Measurements from ENCODE around the gene EFCAB13. TPM values are rescaled to one million over a fixed set of nuclear protein-coding genes. Genes with fewer than 3 reads are reported as not detected.
"Not testable (repeated sequence)": the region's sequence is repeated elsewhere in the genome, so short reads cannot be mapped to it uniquely, and the experiment has no call there.

Gene EFCAB13
- total and polyA plus RNA-seq, 4 donors, result 0.80 to 2.9 (median 2.3) TPM

- peaks cover 0 to 2% (median 0%) of the 10 kb centered on the region in 4 donors for H3K9me3 ChIP-seq (ENCODE audit: control insufficient read depth in 4 of 4, low read length in 3 of 4)
- no peaks in the 10 kb centered on the region for H3K4me1 ChIP-seq (ENCODE audit: control insufficient read depth in 4 of 4, insufficient read depth in 4 of 4, low read length in 3 of 4)
- H3K36me3 ChIP-seq (ENCODE audit: control insufficient read depth in 4 of 4, insufficient read depth in 3 of 4, low read depth in 1 of 4, low read length in 3 of 4), result peaks cover 0 to 5% (median 0%) of the 10 kb centered on the region in 4 donors
- H3K4me3 ChIP-seq (ENCODE audit: low read depth in 1 of 3, low read length in 3 of 3), result no peak overlapping the region
- H3K27ac ChIP-seq (ENCODE audit: low read depth in 1 of 2, low read length in 2 of 2), result no peak overlapping the region
- H3K27me3 ChIP-seq (ENCODE audit: control insufficient read depth in 4 of 4, insufficient read depth in 4 of 4, low read length in 3 of 4), result no peaks in the 10 kb centered on the region
- DNase-seq (ENCODE audit: low spot score), result no peak
- no peak for TF ChIP-seq HNF4G (IDR thresholded peaks at IDR 0.05)
- no peak for TF ChIP-seq GABPA (IDR thresholded peaks at IDR 0.05 in 1 of 2, conservative IDR thresholded peaks at IDR 0.05 in 1 of 2)
- TF ChIP-seq RXRA (IDR thresholded peaks at IDR 0.05), result no peak
- TF ChIP-seq RAD21 (IDR thresholded peaks at IDR 0.05), result no peak
- TF ChIP-seq, protein P1, sequence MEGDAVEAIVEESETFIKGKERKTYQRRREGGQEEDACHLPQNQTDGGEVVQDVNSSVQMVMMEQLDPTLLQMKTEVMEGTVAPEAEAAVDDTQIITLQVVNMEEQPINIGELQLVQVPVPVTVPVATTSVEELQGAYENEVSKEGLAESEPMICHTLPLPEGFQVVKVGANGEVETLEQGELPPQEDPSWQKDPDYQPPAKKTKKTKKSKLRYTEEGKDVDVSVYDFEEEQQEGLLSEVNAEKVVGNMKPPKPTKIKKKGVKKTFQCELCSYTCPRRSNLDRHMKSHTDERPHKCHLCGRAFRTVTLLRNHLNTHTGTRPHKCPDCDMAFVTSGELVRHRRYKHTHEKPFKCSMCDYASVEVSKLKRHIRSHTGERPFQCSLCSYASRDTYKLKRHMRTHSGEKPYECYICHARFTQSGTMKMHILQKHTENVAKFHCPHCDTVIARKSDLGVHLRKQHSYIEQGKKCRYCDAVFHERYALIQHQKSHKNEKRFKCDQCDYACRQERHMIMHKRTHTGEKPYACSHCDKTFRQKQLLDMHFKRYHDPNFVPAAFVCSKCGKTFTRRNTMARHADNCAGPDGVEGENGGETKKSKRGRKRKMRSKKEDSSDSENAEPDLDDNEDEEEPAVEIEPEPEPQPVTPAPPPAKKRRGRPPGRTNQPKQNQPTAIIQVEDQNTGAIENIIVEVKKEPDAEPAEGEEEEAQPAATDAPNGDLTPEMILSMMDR (IDR thresholded peaks at IDR 0.05; ENCODE audit: low read depth, low read length, missing input control), result no peak
- no peak for TF ChIP-seq JUND (IDR thresholded peaks at IDR 0.05)
- no peak for TF ChIP-seq TAF1 (conservative IDR thresholded peaks at IDR 0.05)
- no peak overlapping the region for H3K9ac ChIP-seq (ENCODE audit: low read depth in 1 of 2, low read length in 2 of 2)
- 82% methylated on average over 3 of the region's 3 CpGs for WGBS
Observed at GRCh38 chr17:47368262-47368661, 44.5 kb downstream of the EFCAB13 start.

DNA sequence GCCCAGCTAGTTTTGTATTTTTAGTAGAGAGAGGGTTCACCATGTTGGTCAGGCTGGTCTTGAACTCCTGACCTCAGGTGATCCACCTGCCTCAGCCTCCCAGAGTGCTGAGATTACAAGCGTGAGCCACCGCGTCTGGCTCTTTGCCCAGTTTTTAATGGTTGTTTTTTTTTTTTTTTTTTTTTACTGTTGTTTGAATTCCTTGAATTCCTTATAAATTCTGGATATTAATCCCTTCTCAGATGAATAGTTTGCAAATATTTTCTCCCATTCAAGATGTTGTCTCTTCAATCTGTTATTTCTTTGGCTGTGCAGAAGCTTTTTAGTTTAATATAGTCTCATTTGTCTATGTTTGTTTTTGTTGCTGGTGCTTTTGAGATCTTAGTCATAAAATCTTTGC, 47.1 kb downstream of the EFCAB13 start:
- H3K27me3 ChIP-seq (ENCODE audit: control insufficient read depth in 4 of 4, insufficient read depth in 4 of 4, low read length in 3 of 4); H3K9me3 ChIP-seq (ENCODE audit: control insufficient read depth in 4 of 4, low read length in 3 of 4); H3K4me3 ChIP-seq (ENCODE audit: low read depth in 1 of 3, low read length in 3 of 3); H3K27ac ChIP-seq (ENCODE audit: low read depth in 1 of 2, low read length in 2 of 2); H3K36me3 ChIP-seq (ENCODE audit: control insufficient read depth in 4 of 4, insufficient read depth in 3 of 4, low read depth in 1 of 4, low read length in 3 of 4); H3K4me1 ChIP-seq (ENCODE audit: control insufficient read depth in 4 of 4, insufficient read depth in 4 of 4, low read length in 3 of 4); DNase-seq (ENCODE audit: low spot score); H3K9ac ChIP-seq (ENCODE audit: low read depth in 1 of 2, low read length in 2 of 2): not testable (repeated sequence)
- WGBS, result 88% methylated on average over 3 of the region's 3 CpGs

DNA sequence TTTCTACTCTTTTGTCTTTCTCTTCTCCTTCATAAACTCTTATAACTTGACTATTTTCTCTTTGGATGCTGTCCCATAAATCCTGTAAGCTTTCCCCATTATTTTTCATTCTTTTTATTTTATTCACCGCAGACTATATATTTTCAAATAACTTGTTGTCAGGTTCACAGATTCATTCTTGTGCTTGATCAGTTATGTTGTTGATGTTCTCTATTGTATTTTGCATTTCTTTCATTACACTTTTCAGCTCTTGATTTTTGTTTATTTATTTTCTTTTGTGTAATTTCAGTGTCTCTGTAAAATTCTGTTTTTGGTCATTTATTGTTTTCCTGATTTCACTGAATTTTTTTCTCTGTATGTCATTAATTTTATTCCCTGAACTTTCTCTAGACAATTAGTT, 49.2 kb downstream of the EFCAB13 start:
- no peak for TF ChIP-seq REST (IDR thresholded peaks at IDR 0.05)
- TF ChIP-seq HNF4A (conservative IDR thresholded peaks at IDR 0.05), result no peak
- no peak for TF ChIP-seq MAX (IDR thresholded peaks at IDR 0.05)
- TF ChIP-seq GABPA (IDR thresholded peaks at IDR 0.05 in 1 of 2, conservative IDR thresholded peaks at IDR 0.05 in 1 of 2), result no peak
- TF ChIP-seq, protein P1 (IDR thresholded peaks at IDR 0.05; ENCODE audit: low read depth, low read length, missing input control), result no peak
- TF ChIP-seq, protein P2, sequence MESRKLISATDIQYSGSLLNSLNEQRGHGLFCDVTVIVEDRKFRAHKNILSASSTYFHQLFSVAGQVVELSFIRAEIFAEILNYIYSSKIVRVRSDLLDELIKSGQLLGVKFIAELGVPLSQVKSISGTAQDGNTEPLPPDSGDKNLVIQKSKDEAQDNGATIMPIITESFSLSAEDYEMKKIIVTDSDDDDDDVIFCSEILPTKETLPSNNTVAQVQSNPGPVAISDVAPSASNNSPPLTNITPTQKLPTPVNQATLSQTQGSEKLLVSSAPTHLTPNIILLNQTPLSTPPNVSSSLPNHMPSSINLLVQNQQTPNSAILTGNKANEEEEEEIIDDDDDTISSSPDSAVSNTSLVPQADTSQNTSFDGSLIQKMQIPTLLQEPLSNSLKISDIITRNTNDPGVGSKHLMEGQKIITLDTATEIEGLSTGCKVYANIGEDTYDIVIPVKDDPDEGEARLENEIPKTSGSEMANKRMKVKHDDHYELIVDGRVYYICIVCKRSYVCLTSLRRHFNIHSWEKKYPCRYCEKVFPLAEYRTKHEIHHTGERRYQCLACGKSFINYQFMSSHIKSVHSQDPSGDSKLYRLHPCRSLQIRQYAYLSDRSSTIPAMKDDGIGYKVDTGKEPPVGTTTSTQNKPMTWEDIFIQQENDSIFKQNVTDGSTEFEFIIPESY (IDR thresholded peaks at IDR 0.05), result no peak
- TF ChIP-seq JUND (IDR thresholded peaks at IDR 0.05), result no peak
- no peak for TF ChIP-seq RXRA (IDR thresholded peaks at IDR 0.05)
- no peak for TF ChIP-seq FOXA2 (IDR thresholded peaks at IDR 0.05)
- no peak for TF ChIP-seq TAF1 (conservative IDR thresholded peaks at IDR 0.05)

More for the DNA sequence above, 49.2 kb downstream of the EFCAB13 start:
- H3K4me3 ChIP-seq (ENCODE audit: low read depth in 1 of 3, low read length in 3 of 3), result no peak overlapping the region
- no peak overlapping the region for H3K9ac ChIP-seq (ENCODE audit: low read depth in 1 of 2, low read length in 2 of 2)
- peaks cover 0 to 2% (median 0%) of the 10 kb centered on the region in 4 donors for H3K9me3 ChIP-seq (ENCODE audit: control insufficient read depth in 4 of 4, low read length in 3 of 4)
- no peak for DNase-seq (ENCODE audit: low spot score)
- peaks cover 0 to 5% (median 0%) of the 10 kb centered on the region in 4 donors for H3K36me3 ChIP-seq (ENCODE audit: control insufficient read depth in 4 of 4, insufficient read depth in 3 of 4, low read depth in 1 of 4, low read length in 3 of 4)
- no peak overlapping the region for H3K27ac ChIP-seq (ENCODE audit: low read depth in 1 of 2, low read length in 2 of 2)
- WGBS, result 99% methylated on average over 1 of the region's 1 CpG
- H3K27me3 ChIP-seq (ENCODE audit: control insufficient read depth in 4 of 4, insufficient read depth in 4 of 4, low read length in 3 of 4), result no peaks in the 10 kb centered on the region
- H3K4me1 ChIP-seq (ENCODE audit: control insufficient read depth in 4 of 4, insufficient read depth in 4 of 4, low read length in 3 of 4), result no peaks in the 10 kb centered on the region

Data from liver (tissue), 9 donors.